Progenitor cell of endocrine pancreas (in vitro differentiated cells): ENCODE results near the gene SDK2. TPM values are rescaled to one million over a fixed set of nuclear protein-coding genes. Genes with fewer than 3 reads are reported as not detected.

Experiments
- DNase-seq: peaks from one replicate; pipeline ENCODE4 v3.0.0; 2021; ENCODE audit warnings: low spot score; ENCODE audit not compliant: unreplicated experiment
- H3K27ac Mint-ChIP-seq: 2 replicates; pipeline ENCODE4 v1.8.0; 2021; ENCODE audit warnings: mild to moderate bottlenecking, moderate library complexity, mixed read lengths
- H3K27me3 Mint-ChIP-seq: 2 replicates; pipeline ENCODE4 v1.8.0; 2021; ENCODE audit warnings: mixed read lengths
- H3K36me3 Mint-ChIP-seq: 2 replicates; pipeline ENCODE4 v1.8.0; 2022; ENCODE audit warnings: mixed read lengths; ENCODE audit not compliant: insufficient read depth
- H3K4me1 Mint-ChIP-seq: 2 replicates; pipeline ENCODE4 v1.8.0; 2021; ENCODE audit warnings: low read depth, mixed read lengths
- H3K4me3 Mint-ChIP-seq: 2 replicates; pipeline ENCODE4 v1.8.0; 2021; ENCODE audit warnings: low read depth, mild to moderate bottlenecking, moderate library complexity, mixed read lengths
- H3K9me3 Mint-ChIP-seq: 2 replicates; pipeline ENCODE4 v1.8.0; 2021; ENCODE audit warnings: low read depth, mixed read lengths
- CTCF ChIP-seq: fragments of 200-600 bp; sonication (generic); IDR thresholded peaks from one replicate; pipeline ENCODE4 v1.5.0; 2021; ENCODE audit warnings: antibody characterized with exemption, mild to moderate bottlenecking; ENCODE audit not compliant: unreplicated experiment
- total RNA-seq: library from RNA; stranded (reverse); gene quantifications from 2 replicates; pipeline ENCODE4 v1.2.1, GENCODE V29; 2021

The SDK2 gene
- total RNA-seq, 1 donor from 2014 or later = 6.7 TPM

GRCh38 chr17:73623247-73623646 is 21.0 kb downstream of the SDK2 start:
- peaks cover 1% of the 10 kb centered on the region for H3K36me3 Mint-ChIP-seq
- peaks cover 5% of the 10 kb centered on the region for H3K9me3 Mint-ChIP-seq
- no peak for TF ChIP-seq CTCF
- H3K27ac Mint-ChIP-seq = no peak overlapping the region
- no peak overlapping the region for H3K4me3 Mint-ChIP-seq
- DNase-seq = no peak
- H3K27me3 Mint-ChIP-seq = no peaks in the 10 kb centered on the region
- peaks cover 7% of the 10 kb centered on the region for H3K4me1 Mint-ChIP-seq

GRCh38 chr17:73622381-73622780 is 21.9 kb downstream of the SDK2 start:
- Mint-ChIP-seq H3K36me3 (peaks cover 1% of the 10 kb centered on the region), H3K4me3 (no peak overlapping the region), H3K27ac (no peak overlapping the region), H3K9me3 (peaks cover 5% of the 10 kb centered on the region), H3K27me3 (no peaks in the 10 kb centered on the region), H3K4me1 (peaks cover 10% of the 10 kb centered on the region)
- DNase-seq = no peak
- TF ChIP-seq CTCF = no peak

GRCh38 chr17:73621685-73622084 is 22.6 kb downstream of the SDK2 start:
- H3K27ac Mint-ChIP-seq = no peak overlapping the region
- H3K36me3 Mint-ChIP-seq = peaks cover 1% of the 10 kb centered on the region
- DNase-seq = no peak
- H3K27me3 Mint-ChIP-seq = no peaks in the 10 kb centered on the region
- no peak for TF ChIP-seq CTCF
- peaks cover 13% of the 10 kb centered on the region for H3K4me1 Mint-ChIP-seq
- H3K9me3 Mint-ChIP-seq = peaks cover 5% of the 10 kb centered on the region
- H3K4me3 Mint-ChIP-seq = no peak overlapping the region

- Mint-ChIP-seq H3K9me3 (peaks cover 5% of the 10 kb centered on the region), H3K4me1 (peaks cover 23% of the 10 kb centered on the region), H3K4me3 (no peak overlapping the region), H3K27me3 (no peaks in the 10 kb centered on the region), H3K27ac (no peak overlapping the region), H3K36me3 (peaks cover 1% of the 10 kb centered on the region)
- DNase-seq = no peak
- TF ChIP-seq CTCF = no peak
Measured at GRCh38 chr17:73620414-73620813, 23.8 kb downstream of the SDK2 start.

GRCh38 chr17:73617501-73617900 is 26.7 kb downstream of the SDK2 start:
- Mint-ChIP-seq H3K27ac (no peak overlapping the region), H3K9me3 (peaks cover 5% of the 10 kb centered on the region), H3K4me3 (no peak overlapping the region), H3K4me1 (peaks cover 32% of the 10 kb centered on the region), H3K27me3 (no peaks in the 10 kb centered on the region), H3K36me3 (peaks cover 1% of the 10 kb centered on the region)
- no peak for TF ChIP-seq CTCF
- no peak for DNase-seq
